ENCODE results near the gene BMAL1. TPM values are rescaled to one million over a fixed set of nuclear protein-coding genes. Genes with fewer than 3 reads are reported as not detected.

Gene BMAL1
- total and polyA plus RNA-seq, 2 donors (not counting 3 experiments of a cell fraction or from before 2014, with no cell fraction given) = 5.8 to 10.1 TPM

- ChIA-PET POLR2A (no interaction called here), CTCF (interaction anchor here (1.3 to 1.5 kb wide), 2 partner anchors 106 to 109 kb away, joined by 4 read pairs; partner anchors contain the start of gene BTBD10)
- Histone ChIP-seq H3K4me2 (ENCODE audit: insufficient read depth, low read length) (no peak overlapping the region), H3K36me3 (ENCODE audit: control insufficient read depth in 2 of 2, extremely low read depth in 1 of 2, insufficient read depth in 2 of 2, low read length in 2 of 2) (peaks cover 0 to 4% of the 10 kb centered on the region in 2 experiments), H3K9me3 (replicated peaks; ENCODE audit: control insufficient read depth, insufficient read depth, low read length) (no peaks in the 10 kb centered on the region), H3K4me3 (replicated peaks in 1 of 3; ENCODE audit: insufficient read depth in 1 of 3, low read depth in 1 of 3, low read length in 3 of 3) (no peak overlapping the region), H4K20me1 (replicated peaks; ENCODE audit: control insufficient read depth, extremely low read depth, insufficient read depth, low read length) (no peaks in the 10 kb centered on the region), H3K9ac (replicated peaks; ENCODE audit: extremely low read depth, insufficient read depth, low read length) (no peak overlapping the region), H3K9me1 (replicated peaks; ENCODE audit: control insufficient read depth, extremely low read depth, insufficient read depth, low read length) (no peaks in the 10 kb centered on the region), H3K27ac (ENCODE audit: insufficient read depth, low read depth, low read length) (no peak overlapping the region), H3K79me2 (ENCODE audit: control insufficient read depth, insufficient read depth, low read length) (no peaks in the 10 kb centered on the region), H2AFZ (ENCODE audit: low read depth, low read length) (no peak overlapping the region), H3K27me3 (ENCODE audit: control insufficient read depth in 2 of 2, insufficient read depth in 2 of 2, low read length in 2 of 2) (no peaks in the 10 kb centered on the region), H3K4me1 (ENCODE audit: control insufficient read depth, extremely low read depth, insufficient read depth, low read length) (no peaks in the 10 kb centered on the region)
- FAIRE-seq (no peak), DNase-seq (ENCODE audit: low read depth, low spot score) (no peak)
- intact Hi-C loops (cut with micrococcal nuclease) = no loop called here
- dilution Hi-C loops (cut with MboI; ENCODE audit: extremely low pct_ligation_motif_present, low sequenced_read_pairs) = no loop called here
- BruUV-seq (replicated peaks) = no TSS peak
- TF ChIP-seq CTCF (IDR thresholded peaks at IDR 0.05; ENCODE audit: extremely low read depth in 1 of 2, insufficient read depth in 1 of 2, low read depth in 1 of 2, low read length in 2 of 2) (no peak), MAX (IDR thresholded peaks at IDR 0.05; ENCODE audit: insufficient read depth, insufficient read length) (no peak), JUN (IDR thresholded peaks at IDR 0.05; ENCODE audit: borderline replicate concordance, insufficient read depth, insufficient read length, low read depth) (no peak), POLR2AphosphoS5 (IDR thresholded peaks at IDR 0.05; ENCODE audit: insufficient read depth, low read depth, low read length) (no peak), MYC (IDR thresholded peaks at IDR 0.05; ENCODE audit: low read depth, low read length) (no peak), GATA2 (IDR thresholded peaks at IDR 0.05; ENCODE audit: insufficient read depth, insufficient read length, low read depth, low read length) (no peak), EZH2 (IDR thresholded peaks at IDR 0.05; ENCODE audit: borderline replicate concordance, low read depth, low read length, severe bottlenecking) (no peak), POLR2A (IDR thresholded peaks at IDR 0.05; ENCODE audit: low read depth, low read length) (no peak), FOS (IDR thresholded peaks at IDR 0.05; ENCODE audit: borderline replicate concordance, insufficient read depth, low read length) (no peak)
Measured at GRCh38 chr11:13357232-13357631, 79.6 kb downstream of the BMAL1 start.
